Kidney epithelial cell (primary cell): ENCODE measurements around the gene PDZRN4. TPM values are rescaled to one million over a fixed set of nuclear protein-coding genes. Genes with fewer than 3 reads are reported as not detected.
"Not testable (repeated sequence)": the region's sequence is repeated elsewhere in the genome, so short reads cannot be mapped to it uniquely, and the experiment has no call there.

Experiments
- DNase-seq: peaks from one replicate; pipeline ENCODE4 v3.0.0-alpha.2; 2010; ENCODE audit warnings: low read depth
- H3K27me3 ChIP-seq: 2 replicates; pipeline ENCODE4 v1.6.0; 2011; ENCODE audit warnings: low read length; ENCODE audit not compliant: control insufficient read depth, insufficient read depth
- H3K36me3 ChIP-seq: 2 replicates; pipeline ENCODE4 v1.5.1; 2011; ENCODE audit warnings: low read length; ENCODE audit not compliant: control insufficient read depth, insufficient read depth
- H3K4me3 ChIP-seq: 2 replicates; pipeline ENCODE4 v1.5.1; 2011; ENCODE audit warnings: low read depth, mild to moderate bottlenecking, control low read depth, low read length
- CTCF ChIP-seq: IDR thresholded peaks from 2 replicates; pipeline ENCODE4 v1.5.1; 2011; ENCODE audit warnings: mild to moderate bottlenecking, moderate library complexity, low read length, control low read depth, inconsistent platforms; ENCODE audit not compliant: insufficient read depth, poor library complexity, severe bottlenecking
- total RNA-seq: library from RNA; depleted of rRNA; stranded (reverse); fragments of >200 nt; gene quantifications from 2 replicates; pipeline ENCODE4 v1.2.3, GENCODE V29; 2015

The PDZRN4 gene
- total RNA-seq, 1 donor from 2014 or later: not detected

GRCh38 chr12:41531147-41531829, 343.2 kb downstream of the PDZRN4 start:
- Histone ChIP-seq H3K27me3 (no peaks in the 10 kb centered on the region), H3K4me3 (no peak overlapping the region), H3K36me3 (no peaks in the 10 kb centered on the region)
- no peak for DNase-seq
- no peak for TF ChIP-seq CTCF

- TF ChIP-seq CTCF: no peak
- Histone ChIP-seq H3K27me3 (no peaks in the 10 kb centered on the region), H3K4me3 (no peak overlapping the region), H3K36me3 (no peaks in the 10 kb centered on the region)
- DNase-seq: no peak
These were observed 344.0 kb downstream of the PDZRN4 start for GRCh38 chr12:41532072-41532471.

DNA sequence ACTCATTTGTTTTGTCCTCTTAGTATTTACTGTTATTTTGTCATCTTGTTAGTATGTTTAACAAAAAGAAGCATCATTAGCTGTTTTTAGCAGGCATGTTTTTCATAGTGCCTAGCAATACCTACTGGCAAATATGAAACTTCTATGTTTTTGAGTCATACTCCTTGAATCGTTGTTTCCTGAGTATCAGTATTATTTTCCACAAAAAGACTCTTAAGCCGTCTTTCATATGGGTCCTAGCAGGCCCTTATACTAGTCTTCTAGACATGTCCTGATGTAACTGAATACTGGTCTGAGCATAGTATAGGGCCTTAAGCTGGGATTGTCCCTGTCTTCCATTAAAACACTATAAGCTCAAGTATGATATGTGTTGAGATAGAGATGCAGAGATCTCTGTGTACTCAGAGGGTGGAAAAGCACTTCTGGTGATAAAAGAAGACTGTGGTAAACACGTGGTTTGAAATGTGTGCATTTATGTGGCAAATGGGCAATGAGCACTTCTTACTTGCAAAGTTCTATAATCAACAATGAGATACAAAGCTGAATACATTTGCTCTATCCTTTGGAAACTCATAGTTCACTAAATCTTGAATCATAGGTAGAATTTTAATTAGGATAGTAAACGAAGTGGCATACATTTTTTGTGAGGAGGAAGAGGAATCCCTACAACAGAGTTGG, 348.8 kb downstream of the PDZRN4 start:
- no peak for DNase-seq
- Histone ChIP-seq H3K36me3 (no peaks in the 10 kb centered on the region), H3K27me3 (no peaks in the 10 kb centered on the region), H3K4me3 (no peak overlapping the region)
- TF ChIP-seq CTCF: no peak

- Histone ChIP-seq H3K27me3 (no peaks in the 10 kb centered on the region), H3K4me3 (no peak overlapping the region), H3K36me3 (no peaks in the 10 kb centered on the region)
- no peak for TF ChIP-seq CTCF
- DNase-seq: no peak
These were observed 349.4 kb downstream of the PDZRN4 start for GRCh38 chr12:41537522-41537921.

GRCh38 chr12:41545761-41546160, 357.6 kb downstream of the PDZRN4 start:
- no peak overlapping the region for H3K4me3 ChIP-seq
- DNase-seq: no peak
- H3K36me3 ChIP-seq: no peaks in the 10 kb centered on the region
- H3K27me3 ChIP-seq: no peaks in the 10 kb centered on the region
- no peak for TF ChIP-seq CTCF

DNA sequence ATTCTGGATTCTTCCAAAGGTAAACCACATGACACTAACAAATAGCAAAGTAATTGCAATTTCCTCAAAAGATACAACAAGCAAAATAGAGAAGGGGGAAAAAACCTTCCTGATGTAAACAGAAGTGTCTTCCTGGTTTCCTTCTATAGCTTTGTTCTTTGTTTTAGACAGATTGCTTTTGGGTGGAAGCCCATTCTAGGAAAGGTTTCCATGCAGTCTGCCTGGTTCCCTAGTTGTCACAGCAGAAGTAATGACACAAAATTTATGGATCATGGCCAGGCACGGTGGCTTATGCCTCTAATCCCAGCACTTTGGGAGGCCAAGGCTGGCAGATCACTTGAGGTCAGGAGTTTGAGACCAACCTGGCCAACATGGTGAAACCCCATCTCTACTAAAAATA, 359.0 kb downstream of the PDZRN4 start:
- H3K27me3 ChIP-seq, H3K36me3 ChIP-seq, H3K4me3 ChIP-seq, DNase-seq: not testable (repeated sequence)
